ENCODE results near the gene CEP164. TPM values are rescaled to one million over a fixed set of nuclear protein-coding genes. Genes with fewer than 3 reads are reported as not detected.
"Not testable (repeated sequence)": the region's sequence is repeated elsewhere in the genome, so short reads cannot be mapped to it uniquely, and the experiment has no call there.

Gene CEP164
- total RNA-seq, 1 experiment from 2014 or later = 25.4 TPM

DNA sequence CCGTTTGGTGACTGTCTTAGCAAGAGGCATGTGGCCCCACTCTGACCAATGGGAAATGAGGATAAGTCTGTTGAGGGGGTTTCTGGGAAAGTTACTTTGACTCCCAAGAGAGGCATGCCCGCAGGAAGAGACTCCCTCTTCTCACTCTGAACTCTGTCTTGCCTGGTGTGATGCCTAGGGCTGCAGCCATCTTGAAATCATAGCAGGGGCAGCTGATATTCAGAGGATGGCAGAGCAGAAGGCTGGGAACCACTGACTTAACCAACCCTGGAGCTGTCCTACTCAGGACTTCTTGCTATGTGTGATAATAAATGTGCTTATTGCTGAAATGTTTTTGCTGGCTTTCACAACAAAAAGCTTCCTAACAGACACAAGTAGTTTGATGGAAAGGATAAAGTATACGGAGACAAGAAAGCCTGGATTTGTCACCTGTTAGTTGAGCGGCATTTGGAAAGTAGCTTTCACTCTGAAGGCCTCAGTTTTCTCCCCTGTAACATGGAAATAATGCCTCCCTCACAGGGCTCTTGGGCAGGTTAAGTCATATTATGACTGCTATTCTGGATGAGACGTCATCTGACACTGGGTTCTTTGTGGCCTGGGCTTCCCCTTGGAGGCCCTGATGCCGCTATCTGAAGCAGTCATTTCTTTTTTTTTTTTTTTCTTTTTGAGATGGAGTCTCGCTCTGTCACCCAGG lies 128.5 kb downstream of the CEP164 start:
- BruUV-seq (replicated peaks) = no TSS peak
- no peak overlapping the region for H3K4me3 Mint-ChIP-seq (ENCODE audit: low read depth, unreplicated experiment)

GRCh38 chr11:117456721-117457029 lies 129.0 kb downstream of the CEP164 start:
- BruUV-seq (replicated peaks); H3K27ac Mint-ChIP-seq (ENCODE audit: unreplicated experiment); H3K9me3 Mint-ChIP-seq (ENCODE audit: low read depth, unreplicated experiment); intact Hi-C loops (cut with micrococcal nuclease; ENCODE audit: unreplicated experiment); H3K4me1 Mint-ChIP-seq (ENCODE audit: low read depth, unreplicated experiment); H3K36me3 Mint-ChIP-seq (ENCODE audit: insufficient read depth, unreplicated experiment); DNase-seq; H3K4me3 Mint-ChIP-seq (ENCODE audit: low read depth, unreplicated experiment): not testable (repeated sequence)
- CTCF ChIA-PET = interaction anchor here (0.7 kb wide), 1 partner anchor 8 kb away, joined by 3 read pairs; no protein-coding TSS in a partner anchor
- H3K27me3 Mint-ChIP-seq (ENCODE audit: unreplicated experiment) = peaks cover 76% of the 10 kb centered on the region

More for the DNA sequence above, 128.5 kb downstream of the CEP164 start:
- Mint-ChIP-seq H3K9me3 (ENCODE audit: low read depth, unreplicated experiment) (no peaks in the 10 kb centered on the region), H3K4me1 (ENCODE audit: low read depth, unreplicated experiment) (no peaks in the 10 kb centered on the region), H3K27me3 (ENCODE audit: unreplicated experiment) (peaks cover 76% of the 10 kb centered on the region), H3K27ac (ENCODE audit: unreplicated experiment) (no peak overlapping the region), H3K36me3 (ENCODE audit: insufficient read depth, unreplicated experiment) (no peaks in the 10 kb centered on the region)
- no peak for DNase-seq
- CTCF ChIA-PET = interaction anchor here (0.7 kb wide), 1 partner anchor 9 kb away, joined by 3 read pairs; no protein-coding TSS in a partner anchor
- TF ChIP-seq, protein P1, sequence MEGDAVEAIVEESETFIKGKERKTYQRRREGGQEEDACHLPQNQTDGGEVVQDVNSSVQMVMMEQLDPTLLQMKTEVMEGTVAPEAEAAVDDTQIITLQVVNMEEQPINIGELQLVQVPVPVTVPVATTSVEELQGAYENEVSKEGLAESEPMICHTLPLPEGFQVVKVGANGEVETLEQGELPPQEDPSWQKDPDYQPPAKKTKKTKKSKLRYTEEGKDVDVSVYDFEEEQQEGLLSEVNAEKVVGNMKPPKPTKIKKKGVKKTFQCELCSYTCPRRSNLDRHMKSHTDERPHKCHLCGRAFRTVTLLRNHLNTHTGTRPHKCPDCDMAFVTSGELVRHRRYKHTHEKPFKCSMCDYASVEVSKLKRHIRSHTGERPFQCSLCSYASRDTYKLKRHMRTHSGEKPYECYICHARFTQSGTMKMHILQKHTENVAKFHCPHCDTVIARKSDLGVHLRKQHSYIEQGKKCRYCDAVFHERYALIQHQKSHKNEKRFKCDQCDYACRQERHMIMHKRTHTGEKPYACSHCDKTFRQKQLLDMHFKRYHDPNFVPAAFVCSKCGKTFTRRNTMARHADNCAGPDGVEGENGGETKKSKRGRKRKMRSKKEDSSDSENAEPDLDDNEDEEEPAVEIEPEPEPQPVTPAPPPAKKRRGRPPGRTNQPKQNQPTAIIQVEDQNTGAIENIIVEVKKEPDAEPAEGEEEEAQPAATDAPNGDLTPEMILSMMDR (IDR thresholded peaks at IDR 0.05; ENCODE audit: unreplicated experiment) = no peak
- intact Hi-C loops (cut with micrococcal nuclease; ENCODE audit: unreplicated experiment) = no loop called here

DNA sequence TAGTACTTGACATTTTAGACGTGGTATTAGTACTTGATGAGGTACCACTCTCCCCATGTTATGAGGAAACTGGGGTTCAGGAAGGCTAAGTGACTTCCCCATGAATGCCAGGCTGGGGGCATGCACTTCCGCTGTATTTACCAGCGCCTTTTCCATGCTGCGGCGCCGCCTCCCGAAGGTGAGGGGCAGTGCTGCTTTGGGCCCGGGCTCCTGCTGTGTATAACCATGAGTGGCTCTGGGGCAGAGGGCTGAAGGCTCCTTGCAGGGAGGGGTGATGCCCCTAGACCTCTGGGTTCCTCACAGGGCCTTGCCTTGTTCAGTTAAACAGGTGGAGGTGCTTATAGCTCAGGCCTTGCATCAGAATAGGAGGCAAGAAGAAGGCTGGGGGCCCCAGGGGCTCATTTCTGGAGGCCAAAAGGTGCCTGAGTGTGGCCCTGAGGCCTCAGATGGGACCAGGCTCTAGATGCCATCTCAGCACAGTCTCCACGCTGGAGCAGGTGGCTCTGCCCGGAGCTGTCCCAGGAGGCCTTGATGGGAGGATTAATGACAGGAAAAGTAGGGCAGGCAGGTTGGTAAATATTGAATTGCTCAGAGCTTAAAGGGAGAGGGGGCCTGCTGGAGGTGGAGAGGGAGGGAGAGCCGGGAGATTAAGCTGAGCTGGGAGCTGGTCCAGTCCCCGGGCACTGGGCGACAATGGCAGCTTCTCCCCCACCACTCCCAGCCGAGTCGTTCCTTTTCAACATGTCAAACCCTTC lies 129.6 kb downstream of the CEP164 start:
- intact Hi-C loops (cut with micrococcal nuclease; ENCODE audit: unreplicated experiment) = no loop called here
- Mint-ChIP-seq H3K36me3 (ENCODE audit: insufficient read depth, unreplicated experiment) (no peaks in the 10 kb centered on the region), H3K27ac (ENCODE audit: unreplicated experiment) (no peak overlapping the region), H3K9me3 (ENCODE audit: low read depth, unreplicated experiment) (no peaks in the 10 kb centered on the region), H3K4me3 (ENCODE audit: low read depth, unreplicated experiment) (no peak overlapping the region), H3K27me3 (ENCODE audit: unreplicated experiment) (peaks cover 78% of the 10 kb centered on the region), H3K4me1 (ENCODE audit: low read depth, unreplicated experiment) (no peaks in the 10 kb centered on the region)
- TF ChIP-seq, protein P1 (IDR thresholded peaks at IDR 0.05; ENCODE audit: unreplicated experiment) = no peak
- CTCF ChIA-PET = no interaction called here
- no TSS peak for BruUV-seq (replicated peaks)
- DNase-seq = no peak

DNA sequence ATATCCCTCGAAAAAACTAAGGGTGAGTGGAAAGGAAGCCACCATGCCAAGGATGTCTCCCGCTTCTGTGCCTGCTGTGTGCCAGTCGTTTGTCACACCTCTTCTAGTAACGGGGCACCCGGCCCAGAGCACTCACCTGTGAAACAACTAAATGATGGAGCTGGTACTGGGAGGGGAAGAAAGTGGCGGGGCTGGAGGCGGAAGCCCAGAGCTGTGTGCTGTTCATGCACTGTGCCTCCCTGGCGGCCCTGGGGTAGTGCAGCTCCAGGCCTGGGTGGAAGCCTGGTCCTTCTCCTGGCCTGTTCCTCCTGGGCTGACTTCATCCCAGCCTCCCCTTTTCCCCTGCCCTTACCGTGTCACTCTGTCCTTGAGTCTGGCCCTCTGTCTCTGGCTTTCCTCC lies 130.2 kb downstream of the CEP164 start:
- intact Hi-C loops (cut with micrococcal nuclease; ENCODE audit: unreplicated experiment) = no loop called here
- BruUV-seq (replicated peaks) = no TSS peak
- Mint-ChIP-seq H3K36me3 (ENCODE audit: insufficient read depth, unreplicated experiment) (no peaks in the 10 kb centered on the region), H3K4me3 (ENCODE audit: low read depth, unreplicated experiment) (no peak overlapping the region), H3K27ac (ENCODE audit: unreplicated experiment) (no peak overlapping the region), H3K27me3 (ENCODE audit: unreplicated experiment) (peaks cover 75% of the 10 kb centered on the region), H3K9me3 (ENCODE audit: low read depth, unreplicated experiment) (no peaks in the 10 kb centered on the region), H3K4me1 (ENCODE audit: low read depth, unreplicated experiment) (no peaks in the 10 kb centered on the region)
- TF ChIP-seq, protein P1 (IDR thresholded peaks at IDR 0.05; ENCODE audit: unreplicated experiment) = no peak
- CTCF ChIA-PET = no interaction called here
- no peak for DNase-seq
